ENCODE measurements around the gene RASAL3.

Gene RASAL3

GRCh38 chr19:15432629-15433518 is 31.5 kb downstream of the RASAL3 start:
- DNase-seq, result no peak

- DNase-seq, result no peak
These were observed 32.3 kb downstream of the RASAL3 start for GRCh38 chr19:15432018-15432494.

GRCh38 chr19:15431396-15432017 is 32.8 kb downstream of the RASAL3 start:
- no peak for DNase-seq

GRCh38 chr19:15430526-15431120 is 33.7 kb downstream of the RASAL3 start:
- DNase-seq, result no peak

GRCh38 chr19:15429825-15430467 is 34.4 kb downstream of the RASAL3 start:
- no peak for DNase-seq

- DNase-seq, result no peak
These were observed 35.2 kb downstream of the RASAL3 start for GRCh38 chr19:15428956-15429824.

GRCh38 chr19:15427991-15428471 is 36.3 kb downstream of the RASAL3 start:
- DNase-seq, result no peak

- DNase-seq, result no peak
These were observed 37.0 kb downstream of the RASAL3 start for GRCh38 chr19:15427350-15427700.

- DNase-seq, result no peak
These were observed 37.6 kb downstream of the RASAL3 start for GRCh38 chr19:15426485-15427349.

GRCh38 chr19:15425321-15425950 is 38.9 kb downstream of the RASAL3 start:
- DNase-seq, result no peak

GRCh38 chr19:15424692-15425272 is 39.6 kb downstream of the RASAL3 start:
- DNase-seq, result no peak

GRCh38 chr19:15424121-15424520 is 40.2 kb downstream of the RASAL3 start:
- no peak for DNase-seq

GRCh38 chr19:15423130-15423529 is 41.2 kb downstream of the RASAL3 start:
- no peak for DNase-seq

GRCh38 chr19:15422296-15423075 is 41.9 kb downstream of the RASAL3 start:
- DNase-seq, result no peak

- DNase-seq, result no peak
These were observed 42.6 kb downstream of the RASAL3 start for GRCh38 chr19:15421721-15422260.

GRCh38 chr19:15421136-15421695 is 43.1 kb downstream of the RASAL3 start:
- no peak for DNase-seq

- no peak for DNase-seq
These were observed 44.8 kb downstream of the RASAL3 start for GRCh38 chr19:15419413-15420025.

Data from NCI-H1436 treated with DMSO at 0.1 percent for 48 hours (cell line).